ENCODE data around the gene WDR13.

DNA sequence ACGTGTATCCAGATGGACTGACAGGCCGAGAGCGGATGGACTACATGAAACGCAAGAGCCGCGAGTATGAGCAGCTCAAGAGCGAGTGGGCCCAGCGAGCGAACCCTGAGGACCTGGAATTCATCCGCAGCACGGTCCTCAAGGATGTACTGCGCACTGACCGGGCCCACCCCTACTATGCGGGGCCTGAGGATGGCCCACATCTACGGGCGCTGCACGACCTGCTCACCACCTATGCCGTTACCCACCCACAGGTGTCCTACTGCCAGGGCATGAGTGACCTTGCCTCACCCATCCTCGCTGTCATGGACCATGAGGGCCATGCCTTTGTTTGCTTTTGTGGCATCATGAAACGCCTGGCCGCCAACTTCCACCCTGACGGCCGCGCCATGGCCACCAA is 37.7 kb upstream of the WDR13 start:
- TF ChIP-seq POLR2AphosphoS5 (IDR thresholded peaks at IDR 0.05; ENCODE audit: borderline replicate concordance, low read depth, low read length) (no peak), EZH2 (IDR thresholded peaks at IDR 0.05) (no peak), FOXP2 (optimal IDR thresholded peaks at IDR 0.05; ENCODE audit: control extremely low read depth, extremely low read length, insufficient read depth) (no peak)
